Measurements from ENCODE around the gene DDX49. TPM values are rescaled to one million over a fixed set of nuclear protein-coding genes. Genes with fewer than 3 reads are reported as not detected.

Gene DDX49
- total and polyA plus RNA-seq, 11 donors, result 14.3 to 56.9 (median 27.3) TPM

- 89 to 90% (median 90%) methylated on average over 34 of the region's 34 CpGs for WGBS, 4 donors
- Histone ChIP-seq H3K4me3 (no peak overlapping the region), H3K27me3 (no peaks in the 10 kb centered on the region), H3K36me3 (no peaks in the 10 kb centered on the region), H3K27ac (no peak overlapping the region), H3K4me1 (no peaks in the 10 kb centered on the region), H3K9me3 (peaks cover 0 to 4% (median 0%) of the 10 kb centered on the region in 12 donors)
- ATAC-seq (peak in 1 of 4 donors; percentile 24), DNase-seq (no peak)
- intact Hi-C loops (cut with DNase I), result no loop called here
- TF ChIP-seq CTCF (IDR thresholded peaks at IDR 0.05) (no peak), POLR2A (IDR thresholded peaks at IDR 0.05) (no peak)
Measured at GRCh38 chr19:18878858-18879578, 40.5 kb upstream of the DDX49 start.

GRCh38 chr19:18879579-18880373, 39.7 kb upstream of the DDX49 start:
- TF ChIP-seq CTCF (IDR thresholded peaks at IDR 0.05), result no peak
- no peak for TF ChIP-seq POLR2A (IDR thresholded peaks at IDR 0.05)
- intact Hi-C loops (cut with DNase I), result no loop called here
- ATAC-seq (peak in 3 of 4 donors; percentile 14 to 39 (median 19)), DNase-seq (no peak)
- Histone ChIP-seq H3K4me3 (no peak overlapping the region), H3K27ac (no peak overlapping the region), H3K36me3 (no peaks in the 10 kb centered on the region), H3K9me3 (peaks cover 0 to 4% (median 0%) of the 10 kb centered on the region in 12 donors), H3K27me3 (no peaks in the 10 kb centered on the region), H3K4me1 (no peaks in the 10 kb centered on the region)
- WGBS, 4 donors, result 71 to 78% (median 76%) methylated on average over 9 to 13 of the region's 13 CpGs

- no peak for DNase-seq
Measured at GRCh38 chr19:18881491-18881890, 38.0 kb upstream of the DDX49 start.

More at GRCh38 chr19:18881491-18881890, 38.0 kb upstream of the DDX49 start:
- Histone ChIP-seq H3K27ac (no peak overlapping the region), H3K9me3 (peaks cover 0 to 4% (median 0%) of the 10 kb centered on the region in 12 donors), H3K4me3 (no peak overlapping the region), H3K36me3 (no peaks in the 10 kb centered on the region), H3K4me1 (no peaks in the 10 kb centered on the region), H3K27me3 (no peaks in the 10 kb centered on the region)
- TF ChIP-seq CTCF (IDR thresholded peaks at IDR 0.05), result no peak
- no peak for TF ChIP-seq POLR2A (IDR thresholded peaks at IDR 0.05)
- ATAC-seq, result no peak
- 91 to 98% (median 95%) methylated on average over 6 to 7 of the region's 7 CpGs for WGBS, 4 donors
- intact Hi-C loops (cut with DNase I), result no loop called here
